ENCODE results near the gene NMU.
"Not testable (repeated sequence)": the region's sequence is repeated elsewhere in the genome, so short reads cannot be mapped to it uniquely, and the experiment has no call there.

Gene NMU

DNA sequence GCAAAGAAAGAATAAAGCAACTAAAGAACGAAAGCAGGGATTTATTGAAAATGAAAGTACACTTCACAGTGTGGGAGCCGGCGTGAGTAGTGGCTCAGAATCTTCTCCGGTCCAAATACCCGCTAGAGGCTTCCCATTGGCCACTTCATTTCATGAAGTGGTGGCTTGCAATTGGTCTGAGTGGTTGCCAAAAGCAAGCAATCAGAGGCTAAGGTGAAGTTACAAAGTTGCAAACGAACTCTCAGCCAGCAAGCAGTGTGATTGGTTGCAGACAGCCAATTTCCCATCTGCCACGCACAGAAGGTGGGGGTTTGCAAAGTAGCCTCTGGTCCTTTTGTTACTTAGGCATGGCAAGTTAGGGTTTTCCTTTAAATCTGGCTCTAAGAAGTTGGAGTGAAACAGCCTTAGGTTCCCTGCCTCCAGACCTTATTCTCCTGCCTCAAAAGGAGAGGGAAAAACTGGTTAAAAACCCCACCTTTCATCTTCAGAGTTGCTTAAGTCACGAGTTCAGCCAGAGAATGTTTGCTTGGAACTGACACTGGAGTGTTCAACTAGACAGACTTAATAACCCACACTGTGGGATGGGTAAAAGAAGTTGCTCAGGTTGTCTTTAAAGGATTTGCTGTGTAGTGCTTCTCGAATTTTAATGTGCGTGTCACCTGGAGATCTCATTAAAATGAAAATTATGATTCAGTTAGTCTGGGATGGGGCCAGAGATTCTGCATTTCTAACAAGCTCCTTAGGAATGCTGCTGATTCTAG, 82.5 kb downstream of the NMU start:
- no peak for ATAC-seq

- not testable (repeated sequence) for ATAC-seq
Measured at GRCh38 chr4:55551964-55552363, 84.1 kb downstream of the NMU start.

- ATAC-seq, result peak; percentile 50 to 69
Measured at GRCh38 chr4:55549888-55550287, 86.2 kb downstream of the NMU start.

DNA sequence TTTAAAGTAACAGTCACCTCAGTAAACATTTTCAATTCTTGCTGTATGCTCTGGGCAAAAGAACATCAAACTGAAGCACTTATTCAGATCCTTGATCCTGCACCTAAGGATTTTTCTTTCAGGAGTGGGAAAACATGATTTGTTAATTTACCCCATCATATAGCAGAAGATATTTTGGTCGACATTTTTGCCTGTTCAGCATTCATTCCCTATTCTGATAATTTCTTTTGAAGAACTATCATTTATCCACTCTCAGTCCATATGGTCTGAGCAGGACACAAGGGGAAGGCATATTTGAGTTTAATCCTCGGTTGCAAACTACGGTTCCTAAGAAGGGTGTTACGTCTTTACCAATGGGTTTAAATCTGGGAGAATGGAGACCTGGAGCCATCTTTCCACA, 88.2 kb downstream of the NMU start:
- ATAC-seq, result no peak

GRCh38 chr4:55547466-55547770, 88.7 kb downstream of the NMU start:
- no peak for ATAC-seq

DNA sequence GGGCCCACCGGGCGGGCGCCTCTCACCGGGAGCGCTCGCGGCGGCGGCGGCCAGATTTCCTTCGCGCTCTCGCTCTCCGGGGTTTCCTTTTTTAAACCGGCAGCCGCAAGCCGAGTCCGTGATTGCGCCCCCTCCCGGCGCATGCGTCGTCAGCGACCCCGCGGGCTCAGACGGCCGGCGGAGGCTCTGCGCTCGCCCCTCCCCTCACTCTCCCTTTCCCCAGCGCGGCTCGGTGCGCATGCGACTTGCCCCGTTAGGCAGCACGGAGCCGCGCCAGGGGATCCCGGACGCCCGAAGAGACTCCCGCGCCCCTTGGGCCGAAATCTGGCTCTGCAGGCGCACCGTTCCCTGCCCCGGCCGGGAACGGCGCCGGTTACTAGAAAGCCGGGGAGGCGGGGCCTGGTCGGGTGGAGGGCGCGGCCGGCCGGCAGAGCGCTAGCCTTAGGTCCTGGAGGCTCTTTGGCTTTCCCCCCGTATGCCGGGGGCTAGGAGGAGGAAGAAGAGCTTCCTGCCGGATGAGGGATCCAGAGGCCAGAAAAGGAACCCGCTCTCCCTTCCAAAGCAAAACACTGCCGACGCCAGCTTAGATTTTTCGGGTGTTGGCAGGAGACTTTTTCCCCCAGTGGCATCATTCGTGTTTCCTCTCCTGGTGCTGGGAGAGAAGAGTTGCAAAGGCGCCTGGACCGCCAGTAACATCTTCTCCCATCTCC, 89.2 kb downstream of the NMU start, which contains the start of gene CLOCK:
Gene CLOCK, minus strand, starts transcription at position 154 of the 710 bp plus-strand sequence. CDS start 64,124 bp downstream, outside the sequence.
- peak; percentile 62 for ATAC-seq

DNA sequence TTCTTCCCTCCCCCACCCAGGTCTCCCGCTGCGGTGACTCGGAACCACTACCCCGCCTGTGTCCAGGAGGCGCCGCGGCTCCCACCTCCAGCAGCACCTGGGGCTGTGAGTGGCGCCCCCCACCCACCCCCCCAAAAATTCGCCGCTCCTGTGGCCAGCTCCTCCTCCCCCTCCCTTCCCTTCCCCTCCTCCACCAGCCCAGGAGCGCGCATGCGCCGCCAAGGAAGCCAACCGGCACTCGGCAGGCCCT, 89.7 kb downstream of the NMU start:
- peak; percentile 47 to 57 for ATAC-seq

GRCh38 chr4:55545641-55546505, 90.2 kb downstream of the NMU start:
- peak; percentile 41 to 57 for ATAC-seq

Data from activated CD4-positive, CD25-positive, alpha-beta regulatory T cell treated with anti-CD3 and anti-CD28 coated beads, Interleukin-2, amount 50 U/mL, for 24 hours (primary cell).